Measurements from ENCODE around the gene FOCAD.

DNA sequence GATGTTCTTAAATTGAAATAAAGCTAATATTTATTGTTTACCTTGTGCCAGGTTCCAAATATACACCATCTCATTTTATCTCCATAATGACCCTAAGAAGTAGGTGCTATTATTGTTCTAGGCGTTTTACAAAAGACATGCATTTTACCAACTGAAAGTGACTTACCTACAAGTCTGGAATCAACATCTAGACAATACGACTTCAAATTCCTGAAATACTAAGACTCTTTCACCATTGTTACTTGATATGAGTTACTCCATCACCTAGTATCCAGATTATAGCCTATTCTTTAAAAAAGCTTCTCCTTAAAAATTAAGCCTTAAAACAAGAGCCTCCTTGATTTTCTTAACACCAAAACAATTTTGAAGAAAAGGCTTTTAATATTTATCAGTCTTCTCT is 334.1 kb downstream of the FOCAD start:
- TF ChIP-seq, protein P1, sequence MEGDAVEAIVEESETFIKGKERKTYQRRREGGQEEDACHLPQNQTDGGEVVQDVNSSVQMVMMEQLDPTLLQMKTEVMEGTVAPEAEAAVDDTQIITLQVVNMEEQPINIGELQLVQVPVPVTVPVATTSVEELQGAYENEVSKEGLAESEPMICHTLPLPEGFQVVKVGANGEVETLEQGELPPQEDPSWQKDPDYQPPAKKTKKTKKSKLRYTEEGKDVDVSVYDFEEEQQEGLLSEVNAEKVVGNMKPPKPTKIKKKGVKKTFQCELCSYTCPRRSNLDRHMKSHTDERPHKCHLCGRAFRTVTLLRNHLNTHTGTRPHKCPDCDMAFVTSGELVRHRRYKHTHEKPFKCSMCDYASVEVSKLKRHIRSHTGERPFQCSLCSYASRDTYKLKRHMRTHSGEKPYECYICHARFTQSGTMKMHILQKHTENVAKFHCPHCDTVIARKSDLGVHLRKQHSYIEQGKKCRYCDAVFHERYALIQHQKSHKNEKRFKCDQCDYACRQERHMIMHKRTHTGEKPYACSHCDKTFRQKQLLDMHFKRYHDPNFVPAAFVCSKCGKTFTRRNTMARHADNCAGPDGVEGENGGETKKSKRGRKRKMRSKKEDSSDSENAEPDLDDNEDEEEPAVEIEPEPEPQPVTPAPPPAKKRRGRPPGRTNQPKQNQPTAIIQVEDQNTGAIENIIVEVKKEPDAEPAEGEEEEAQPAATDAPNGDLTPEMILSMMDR (conservative IDR thresholded peaks at IDR 0.05; ENCODE audit: low read length), result no peak
- no peak for TF ChIP-seq EZH2phosphoT487 (IDR thresholded peaks at IDR 0.05; ENCODE audit: borderline replicate concordance, low read depth, low read length)
